ENCODE measurements around the gene SEC31A. TPM values are rescaled to one million over a fixed set of nuclear protein-coding genes. Genes with fewer than 3 reads are reported as not detected.

Gene SEC31A
- total RNA-seq, 2 donors from 2014 or later, result 248 to 337 TPM

DNA sequence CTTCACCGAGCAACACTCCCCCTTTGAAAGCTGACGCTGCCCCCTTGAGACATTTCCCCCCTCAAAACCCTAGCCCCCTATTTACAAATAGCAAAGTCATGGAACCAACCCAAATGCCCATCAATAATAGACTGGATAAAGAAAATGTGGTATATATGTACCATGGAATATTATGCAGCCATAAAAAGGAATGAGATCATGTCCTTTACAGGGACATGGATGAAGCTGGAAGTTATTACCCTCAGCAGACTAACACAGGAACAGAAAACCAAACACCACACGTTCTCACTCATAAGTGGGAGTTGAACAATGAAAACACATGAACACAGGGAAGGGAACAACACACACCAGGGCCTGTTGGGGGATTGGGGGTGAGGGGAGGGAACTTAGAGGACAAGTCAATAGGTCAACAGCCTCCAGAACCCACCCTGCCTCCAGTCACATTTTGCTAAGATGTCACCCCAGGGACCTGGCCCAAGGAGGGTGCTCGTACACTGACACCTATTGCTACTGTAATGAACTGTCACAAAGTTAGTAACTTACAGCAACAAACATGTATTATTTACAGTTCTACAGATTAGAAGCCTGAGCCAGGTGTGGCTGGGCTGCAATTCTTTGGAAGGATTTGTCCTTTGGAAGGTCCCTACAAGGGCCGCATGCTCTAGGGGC is 113.0 kb downstream of the SEC31A start:
- H3K27me3 ChIP-seq (replicated peaks; ENCODE audit: insufficient read depth), result no peaks in the 10 kb centered on the region
- H3K9me3 ChIP-seq, result no peaks in the 10 kb centered on the region
- ATAC-seq (ENCODE audit: insufficient number of reproducible peaks, low FRiP score, low read depth) (no peak), DNase-seq (ENCODE audit: low spot score) (no peak)
- no peak overlapping the region for H3K4me3 ChIP-seq
- TF ChIP-seq, protein P1, sequence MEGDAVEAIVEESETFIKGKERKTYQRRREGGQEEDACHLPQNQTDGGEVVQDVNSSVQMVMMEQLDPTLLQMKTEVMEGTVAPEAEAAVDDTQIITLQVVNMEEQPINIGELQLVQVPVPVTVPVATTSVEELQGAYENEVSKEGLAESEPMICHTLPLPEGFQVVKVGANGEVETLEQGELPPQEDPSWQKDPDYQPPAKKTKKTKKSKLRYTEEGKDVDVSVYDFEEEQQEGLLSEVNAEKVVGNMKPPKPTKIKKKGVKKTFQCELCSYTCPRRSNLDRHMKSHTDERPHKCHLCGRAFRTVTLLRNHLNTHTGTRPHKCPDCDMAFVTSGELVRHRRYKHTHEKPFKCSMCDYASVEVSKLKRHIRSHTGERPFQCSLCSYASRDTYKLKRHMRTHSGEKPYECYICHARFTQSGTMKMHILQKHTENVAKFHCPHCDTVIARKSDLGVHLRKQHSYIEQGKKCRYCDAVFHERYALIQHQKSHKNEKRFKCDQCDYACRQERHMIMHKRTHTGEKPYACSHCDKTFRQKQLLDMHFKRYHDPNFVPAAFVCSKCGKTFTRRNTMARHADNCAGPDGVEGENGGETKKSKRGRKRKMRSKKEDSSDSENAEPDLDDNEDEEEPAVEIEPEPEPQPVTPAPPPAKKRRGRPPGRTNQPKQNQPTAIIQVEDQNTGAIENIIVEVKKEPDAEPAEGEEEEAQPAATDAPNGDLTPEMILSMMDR (IDR thresholded peaks at IDR 0.05), result no peak
- H3K4me1 ChIP-seq (ENCODE audit: control insufficient read depth in 1 of 2, low read depth in 2 of 2), result peaks cover 0 to 4% of the 10 kb centered on the region in 2 donors
- H3K36me3 ChIP-seq, result no peaks in the 10 kb centered on the region
- no peak overlapping the region for H3K27ac ChIP-seq

GRCh38 chr4:82776925-82777542 is 113.9 kb downstream of the SEC31A start:
- H3K27me3 ChIP-seq (replicated peaks; ENCODE audit: insufficient read depth), result no peaks in the 10 kb centered on the region
- ATAC-seq (ENCODE audit: insufficient number of reproducible peaks, low FRiP score, low read depth) (no peak), DNase-seq (ENCODE audit: low spot score) (no peak)
- no peak overlapping the region for H3K4me3 ChIP-seq
- TF ChIP-seq, protein P1 (IDR thresholded peaks at IDR 0.05), result no peak
- no peaks in the 10 kb centered on the region for H3K9me3 ChIP-seq
- H3K27ac ChIP-seq, result no peak overlapping the region
- peaks cover 0 to 4% of the 10 kb centered on the region in 2 donors for H3K4me1 ChIP-seq (ENCODE audit: control insufficient read depth in 1 of 2, low read depth in 2 of 2)
- no peaks in the 10 kb centered on the region for H3K36me3 ChIP-seq

- H3K4me3 ChIP-seq, result no peak overlapping the region
- no peak overlapping the region for H3K27ac ChIP-seq
- ATAC-seq (ENCODE audit: insufficient number of reproducible peaks, low FRiP score, low read depth) (no peak), DNase-seq (ENCODE audit: low spot score) (no peak)
- H3K9me3 ChIP-seq, result no peaks in the 10 kb centered on the region
- H3K27me3 ChIP-seq (replicated peaks; ENCODE audit: insufficient read depth), result no peaks in the 10 kb centered on the region
- H3K4me1 ChIP-seq (ENCODE audit: control insufficient read depth in 1 of 2, low read depth in 2 of 2), result no peaks in the 10 kb centered on the region
- H3K36me3 ChIP-seq, result no peaks in the 10 kb centered on the region
- TF ChIP-seq, protein P1 (IDR thresholded peaks at IDR 0.05), result no peak
Measured at GRCh38 chr4:82775243-82775642, 115.7 kb downstream of the SEC31A start.

- DNase-seq (ENCODE audit: low spot score) (no peak), ATAC-seq (ENCODE audit: insufficient number of reproducible peaks, low FRiP score, low read depth) (no peak)
- Histone ChIP-seq H3K4me3 (no peak overlapping the region), H3K4me1 (ENCODE audit: control insufficient read depth in 1 of 2, low read depth in 2 of 2) (no peaks in the 10 kb centered on the region), H3K36me3 (no peaks in the 10 kb centered on the region), H3K9me3 (no peaks in the 10 kb centered on the region), H3K27ac (no peak overlapping the region), H3K27me3 (replicated peaks; ENCODE audit: insufficient read depth) (no peaks in the 10 kb centered on the region)
- TF ChIP-seq, protein P1 (IDR thresholded peaks at IDR 0.05), result no peak
Measured at GRCh38 chr4:82774711-82775171, 116.2 kb downstream of the SEC31A start.

DNA sequence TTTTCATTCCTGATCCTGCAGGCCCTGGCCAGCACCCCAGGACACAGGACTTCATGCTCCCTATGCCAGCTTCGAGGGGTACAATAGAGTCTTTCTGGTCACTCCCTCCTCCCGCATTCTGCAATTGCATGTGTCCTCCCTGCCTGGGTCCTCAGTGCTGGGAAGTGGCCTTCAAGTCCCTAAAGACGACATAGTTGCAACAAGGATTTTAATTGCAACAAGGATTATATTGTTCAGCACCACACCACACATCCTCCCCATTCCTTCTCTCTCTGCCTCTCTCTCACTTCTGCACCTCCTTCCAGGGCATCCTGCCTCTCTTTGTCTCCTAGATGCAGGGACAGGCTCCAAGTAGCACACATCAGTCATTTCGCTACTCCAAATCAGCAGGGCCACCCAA is 117.9 kb downstream of the SEC31A start:
- Histone ChIP-seq H3K36me3 (no peaks in the 10 kb centered on the region), H3K9me3 (no peaks in the 10 kb centered on the region), H3K4me3 (no peak overlapping the region), H3K4me1 (ENCODE audit: control insufficient read depth in 1 of 2, low read depth in 2 of 2) (no peaks in the 10 kb centered on the region), H3K27ac (no peak overlapping the region), H3K27me3 (replicated peaks; ENCODE audit: insufficient read depth) (no peaks in the 10 kb centered on the region)
- ATAC-seq (ENCODE audit: insufficient number of reproducible peaks, low FRiP score, low read depth), result no peak
- TF ChIP-seq, protein P1 (IDR thresholded peaks at IDR 0.05), result no peak
- no peak for DNase-seq (ENCODE audit: low spot score)
